Left renal pelvis (tissue), 4 donors: ENCODE results near the gene TVP23C. TPM values are rescaled to one million over a fixed set of nuclear protein-coding genes. Genes with fewer than 3 reads are reported as not detected.

ENCODE experiments used
- DNase-seq, 4 donors: peaks; one replicate each; pipeline ENCODE4 v3.0.0-alpha.2; 2013; ENCODE audit warnings: low read depth in 4 of 4, low spot score in 3 of 4
- polyA plus RNA-seq, 4 donors: library from polyadenylated mRNA; unstranded; fragments of 120-200 nt; gene quantifications; one replicate each; pipeline ENCODE4 v1.2.1, GENCODE V29; 2013; ENCODE audit not compliant: insufficient read length in 4 of 4

The TVP23C gene
- polyA plus RNA-seq, 4 donors: 12.8 to 17.7 (median 15.3) TPM

- DNase-seq: no peak
These were observed 97.2 kb downstream of the TVP23C start for GRCh38 chr17:15466131-15466530.

DNA sequence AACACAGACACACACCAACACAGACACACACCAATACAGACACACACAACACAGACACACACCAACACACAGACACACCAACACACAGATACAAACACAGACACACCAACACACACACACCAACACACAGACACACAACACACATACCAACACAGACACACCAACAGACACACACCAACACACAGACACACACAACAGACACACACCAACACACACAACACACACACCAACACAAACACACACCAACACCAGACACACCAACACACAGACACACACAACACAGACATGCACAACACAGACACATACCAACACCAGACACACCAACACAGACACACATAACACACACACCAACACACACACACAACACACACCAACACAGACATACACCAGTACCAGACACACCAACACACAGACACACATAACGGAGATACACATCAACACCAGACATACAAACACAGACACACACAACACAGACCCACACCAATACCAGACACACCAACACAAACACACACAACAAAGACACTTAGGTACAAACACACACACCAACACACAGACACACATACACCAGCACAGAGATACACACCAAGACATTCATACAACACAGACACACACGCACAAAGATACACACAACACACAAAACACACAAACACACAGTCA lies 98.1 kb downstream of the TVP23C start:
- no peak for DNase-seq

GRCh38 chr17:15464231-15464985 lies 98.9 kb downstream of the TVP23C start:
- DNase-seq: no peak

- DNase-seq: peak in 1 of 4 donors; percentile 48
These were observed 100.1 kb downstream of the TVP23C start for GRCh38 chr17:15462976-15463772.

DNA sequence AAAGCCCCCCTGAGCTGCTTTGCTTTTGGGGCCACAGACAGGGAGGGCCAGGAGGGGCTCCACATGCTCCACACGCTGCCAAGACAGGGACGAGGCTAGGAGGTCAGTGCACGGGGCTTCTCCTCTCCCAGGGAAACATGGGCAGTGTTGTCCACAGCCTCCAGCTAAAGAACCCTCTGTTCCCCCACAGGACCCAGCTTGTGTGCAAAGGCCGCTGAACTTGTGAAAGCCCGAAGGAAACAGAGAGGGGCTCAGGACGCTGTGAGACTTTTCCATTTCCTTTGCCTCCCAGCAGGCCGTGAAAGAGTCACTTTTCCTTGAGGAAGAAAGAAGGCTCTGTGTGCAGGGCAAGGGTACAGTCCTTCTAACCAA lies 105.6 kb downstream of the TVP23C start:
- no peak for DNase-seq

DNA sequence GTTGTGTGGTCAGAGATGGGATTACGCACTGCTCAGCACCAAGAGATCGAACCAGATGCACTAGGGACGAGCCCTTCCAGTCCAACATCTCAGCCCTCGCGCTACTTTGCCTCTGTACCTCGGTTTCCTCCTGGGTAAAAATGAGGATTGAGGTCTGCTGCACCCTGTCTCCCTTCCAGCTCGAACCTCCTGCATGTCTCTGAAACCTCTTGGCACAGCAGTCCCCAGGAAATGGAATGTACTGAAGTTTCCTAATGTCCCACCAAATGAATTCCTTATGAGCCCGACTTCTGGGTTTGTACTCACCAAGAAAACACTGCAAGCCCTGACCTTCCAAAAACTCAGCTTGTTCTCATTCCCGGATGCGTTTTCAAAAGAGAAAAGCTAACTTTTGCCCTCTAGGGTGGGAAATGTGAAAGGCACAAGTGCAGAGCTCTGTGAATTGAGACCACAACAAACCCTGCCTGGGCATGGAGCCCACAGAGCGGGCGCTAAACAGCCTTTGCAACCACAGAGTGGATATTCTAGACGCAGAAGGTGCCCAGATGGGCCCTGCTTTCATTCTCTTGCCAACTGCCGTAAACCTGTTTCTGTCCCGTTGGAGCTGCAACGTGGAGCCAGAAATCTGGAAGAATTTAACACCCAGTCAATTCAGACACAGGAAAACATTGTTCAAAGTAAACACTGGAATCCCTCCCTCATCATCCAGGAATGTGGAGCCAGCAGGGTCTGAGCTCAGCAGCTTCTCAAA lies 106.1 kb downstream of the TVP23C start:
- no peak for DNase-seq

- no peak for DNase-seq
These were observed 106.8 kb downstream of the TVP23C start for GRCh38 chr17:15456496-15456895.

DNA sequence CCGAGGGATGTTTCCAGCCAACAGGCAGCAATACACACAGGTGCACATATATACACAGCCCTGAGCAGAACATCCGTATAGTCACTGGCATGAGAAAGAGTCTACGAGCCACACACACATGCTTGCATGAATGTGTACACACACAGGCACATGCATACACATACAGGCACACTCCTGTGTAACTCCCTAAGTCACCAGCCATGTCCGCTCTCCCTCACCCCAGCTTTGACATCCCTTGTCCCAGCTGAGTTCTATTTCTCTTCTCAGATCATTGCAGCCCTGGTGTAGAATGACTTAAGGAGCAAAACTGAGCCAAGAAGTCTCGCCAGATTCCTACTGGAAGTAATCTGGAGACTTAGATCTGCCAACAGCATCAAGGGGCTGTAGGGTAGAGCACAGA lies 108.9 kb downstream of the TVP23C start:
- DNase-seq: no peak

GRCh38 chr17:15453782-15454181 lies 109.5 kb downstream of the TVP23C start:
- no peak for DNase-seq

DNA sequence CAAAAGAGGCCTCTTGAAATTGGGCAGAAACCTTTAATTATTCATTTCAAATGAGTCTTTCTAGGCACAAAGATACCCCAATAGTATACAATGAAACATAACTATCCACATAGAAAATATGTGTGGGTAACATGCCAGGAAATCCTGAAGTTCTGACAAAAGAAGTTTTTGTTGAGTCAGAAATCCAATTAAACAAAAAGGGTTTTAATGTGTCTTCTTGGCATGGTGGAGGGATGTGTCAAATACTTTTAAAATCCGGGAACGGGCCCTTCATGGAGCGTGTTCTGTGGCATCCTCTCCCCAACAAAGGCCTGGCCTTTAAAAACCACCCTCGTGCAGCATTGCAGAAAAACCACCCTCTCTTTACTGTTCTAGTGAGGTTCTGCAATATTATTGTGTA lies 110.0 kb downstream of the TVP23C start:
- no peak for DNase-seq

DNA sequence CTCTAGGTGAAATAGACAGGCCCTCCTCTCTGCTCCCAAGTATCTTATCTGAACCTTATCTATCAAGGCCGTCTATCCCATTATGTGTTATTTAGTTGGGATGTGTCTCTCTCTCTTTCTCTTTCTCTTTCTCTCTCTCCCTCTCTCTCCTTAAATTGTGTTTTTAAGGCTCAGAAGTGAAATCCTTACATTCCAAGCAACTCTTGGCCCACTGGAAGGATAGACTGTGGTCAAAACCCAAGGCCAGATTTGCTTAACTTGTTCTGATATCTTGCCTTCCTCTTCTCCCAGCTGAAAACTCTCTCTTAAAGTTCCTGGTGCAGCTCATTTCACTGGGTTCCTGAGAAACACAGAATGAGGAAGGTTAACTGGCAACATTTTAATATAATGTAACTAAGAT lies 110.5 kb downstream of the TVP23C start:
- DNase-seq: no peak

Other genes starting within 250 kb of the TVP23C start
- gene TEKT3, start 221.9 kb downstream of the TVP23C start, polyA plus RNA-seq: 1 to 10 TPM in 3 of 4 donors, under 1 TPM in 1; 0.96 to 3.0 (median 1.3) TPM
- 1 to 10 TPM; 1.5 to 9.9 (median 4.0) TPM for gene CDRT4, start 95.9 kb downstream of the TVP23C start, polyA plus RNA-seq
- 1 to 10 TPM in 2 of 4 donors, under 1 TPM in 2; 0.50 to 1.4 (median 0.95) TPM for gene FBXW10B, start 56.2 kb upstream of the TVP23C start, polyA plus RNA-seq
- gene TRIM16, start 120.8 kb upstream of the TVP23C start, polyA plus RNA-seq: 10 to 100 TPM; 21.9 to 27.8 (median 23.3) TPM
- 10 to 100 TPM; 40.9 to 46.1 (median 43.4) TPM for gene ZNF286A, start 136.3 kb upstream of the TVP23C start, polyA plus RNA-seq
- 1 to 10 TPM in 1 of 4 donors, under 1 TPM in 3; 0.16 to 1.2 (median 0.34) TPM for gene TBC1D26, start 168.8 kb upstream of the TVP23C start, polyA plus RNA-seq